ENCODE measurements around the gene PHKB.

PHKB gene

GRCh38 chr16:47631131-47631530 lies 170.0 kb downstream of the PHKB start:
- Histone ChIP-seq H3K4me3 (replicated peaks; ENCODE audit: insufficient read depth, low read length) (no peak overlapping the region), H3K27ac (replicated peaks) (no peak overlapping the region), H3K27me3 (ENCODE audit: insufficient read depth, poor library complexity, severe bottlenecking) (no peaks in the 10 kb centered on the region)
- no peak for DNase-seq (ENCODE audit: low read depth in 1 of 2, low spot score in 1 of 2)
- TF ChIP-seq POLR2AphosphoS5 (IDR thresholded peaks at IDR 0.05; ENCODE audit: low read depth) (no peak), SPI1 (IDR thresholded peaks at IDR 0.05; ENCODE audit: borderline replicate concordance, low read depth) (no peak), CTCF (IDR thresholded peaks at IDR 0.05; ENCODE audit: insufficient read depth, low read length) (no peak), REST (IDR thresholded peaks at IDR 0.05; ENCODE audit: insufficient replicate concordance, low read depth) (no peak), GABPA (IDR thresholded peaks at IDR 0.05; ENCODE audit: low read depth) (no peak)

GRCh38 chr16:47634126-47634525 lies 173.0 kb downstream of the PHKB start:
- no peak overlapping the region for H3K4me3 ChIP-seq (replicated peaks; ENCODE audit: insufficient read depth, low read length)
- no peaks in the 10 kb centered on the region for H3K27me3 ChIP-seq (ENCODE audit: insufficient read depth, poor library complexity, severe bottlenecking)
- no peak for DNase-seq (ENCODE audit: low read depth in 1 of 2, low spot score in 1 of 2)
- no peak overlapping the region for H3K27ac ChIP-seq (replicated peaks)
- no peak for TF ChIP-seq POLR2AphosphoS5 (IDR thresholded peaks at IDR 0.05; ENCODE audit: low read depth)
- no peak for TF ChIP-seq REST (IDR thresholded peaks at IDR 0.05; ENCODE audit: insufficient replicate concordance, low read depth)
- no peak for TF ChIP-seq SPI1 (IDR thresholded peaks at IDR 0.05; ENCODE audit: borderline replicate concordance, low read depth)
- TF ChIP-seq GABPA (IDR thresholded peaks at IDR 0.05; ENCODE audit: low read depth) = no peak
- no peak for TF ChIP-seq CTCF (IDR thresholded peaks at IDR 0.05; ENCODE audit: insufficient read depth, low read length)

GRCh38 chr16:47634727-47635126 lies 173.6 kb downstream of the PHKB start:
- Histone ChIP-seq H3K4me3 (replicated peaks; ENCODE audit: insufficient read depth, low read length) (no peak overlapping the region), H3K27ac (replicated peaks) (no peak overlapping the region)
- TF ChIP-seq GABPA (IDR thresholded peaks at IDR 0.05; ENCODE audit: low read depth) (no peak), POLR2AphosphoS5 (IDR thresholded peaks at IDR 0.05; ENCODE audit: low read depth) (no peak), CTCF (IDR thresholded peaks at IDR 0.05; ENCODE audit: insufficient read depth, low read length) (no peak), REST (IDR thresholded peaks at IDR 0.05; ENCODE audit: insufficient replicate concordance, low read depth) (no peak), SPI1 (IDR thresholded peaks at IDR 0.05; ENCODE audit: borderline replicate concordance, low read depth) (no peak)

More at GRCh38 chr16:47634727-47635126, 173.6 kb downstream of the PHKB start:
- H3K27me3 ChIP-seq (ENCODE audit: insufficient read depth, poor library complexity, severe bottlenecking) = no peaks in the 10 kb centered on the region
- no peak for DNase-seq (ENCODE audit: low read depth in 1 of 2, low spot score in 1 of 2)
